Measurements from ENCODE around the gene NFE2L2.

Gene NFE2L2

GRCh38 chr2:177287814-177288213, 23.3 kb upstream of the NFE2L2 start:
- Mint-ChIP-seq H3K4me1 (ENCODE audit: low read depth) (peaks cover 21% of the 10 kb centered on the region), H3K4me3 (no peak overlapping the region), H3K9me3 (no peaks in the 10 kb centered on the region), H3K36me3 (ENCODE audit: low read depth) (peaks cover 7% of the 10 kb centered on the region), H3K27me3 (no peaks in the 10 kb centered on the region), H3K27ac (no peak overlapping the region)
- intact Hi-C loops (cut with micrococcal nuclease), result no loop called here

GRCh38 chr2:177285892-177286715, 21.6 kb upstream of the NFE2L2 start:
- intact Hi-C loops (cut with micrococcal nuclease), result no loop called here
- Mint-ChIP-seq H3K27me3 (no peaks in the 10 kb centered on the region), H3K4me1 (ENCODE audit: low read depth) (peaks cover 38% of the 10 kb centered on the region), H3K4me3 (no peak overlapping the region), H3K36me3 (ENCODE audit: low read depth) (peaks cover 7% of the 10 kb centered on the region), H3K9me3 (no peaks in the 10 kb centered on the region), H3K27ac (no peak overlapping the region)

- Mint-ChIP-seq H3K36me3 (ENCODE audit: low read depth) (peaks cover 7% of the 10 kb centered on the region), H3K4me3 (no peak overlapping the region), H3K27me3 (no peaks in the 10 kb centered on the region), H3K4me1 (ENCODE audit: low read depth) (peaks cover 34% of the 10 kb centered on the region), H3K9me3 (no peaks in the 10 kb centered on the region), H3K27ac (no peak overlapping the region)
- intact Hi-C loops (cut with micrococcal nuclease), result no loop called here
Observed at GRCh38 chr2:177284531-177284930, 20.0 kb upstream of the NFE2L2 start.

- Mint-ChIP-seq H3K27ac (no peak overlapping the region), H3K36me3 (ENCODE audit: low read depth) (peaks cover 7% of the 10 kb centered on the region), H3K27me3 (no peaks in the 10 kb centered on the region), H3K9me3 (no peaks in the 10 kb centered on the region), H3K4me3 (no peak overlapping the region), H3K4me1 (ENCODE audit: low read depth) (peaks cover 34% of the 10 kb centered on the region)
- intact Hi-C loops (cut with micrococcal nuclease), result no loop called here
Observed at GRCh38 chr2:177283906-177284305, 19.4 kb upstream of the NFE2L2 start.

GRCh38 chr2:177282787-177283572, 18.5 kb upstream of the NFE2L2 start:
- Mint-ChIP-seq H3K27ac (peak overlapping the region; percentile 17), H3K27me3 (no peaks in the 10 kb centered on the region), H3K4me3 (no peak overlapping the region), H3K4me1 (ENCODE audit: low read depth) (peaks cover 34% of the 10 kb centered on the region), H3K9me3 (no peaks in the 10 kb centered on the region), H3K36me3 (ENCODE audit: low read depth) (peaks cover 7% of the 10 kb centered on the region)
- intact Hi-C loops (cut with micrococcal nuclease), result no loop called here

GRCh38 chr2:177282181-177282641, 17.7 kb upstream of the NFE2L2 start:
- H3K27me3 Mint-ChIP-seq, result no peaks in the 10 kb centered on the region
- peaks cover 7% of the 10 kb centered on the region for H3K36me3 Mint-ChIP-seq (ENCODE audit: low read depth)
- no peaks in the 10 kb centered on the region for H3K9me3 Mint-ChIP-seq
- H3K4me3 Mint-ChIP-seq, result no peak overlapping the region
- intact Hi-C loops (cut with micrococcal nuclease), result no loop called here
- peaks cover 34% of the 10 kb centered on the region for H3K4me1 Mint-ChIP-seq (ENCODE audit: low read depth)
- H3K27ac Mint-ChIP-seq, result peak overlapping the region; percentile 16

DNA sequence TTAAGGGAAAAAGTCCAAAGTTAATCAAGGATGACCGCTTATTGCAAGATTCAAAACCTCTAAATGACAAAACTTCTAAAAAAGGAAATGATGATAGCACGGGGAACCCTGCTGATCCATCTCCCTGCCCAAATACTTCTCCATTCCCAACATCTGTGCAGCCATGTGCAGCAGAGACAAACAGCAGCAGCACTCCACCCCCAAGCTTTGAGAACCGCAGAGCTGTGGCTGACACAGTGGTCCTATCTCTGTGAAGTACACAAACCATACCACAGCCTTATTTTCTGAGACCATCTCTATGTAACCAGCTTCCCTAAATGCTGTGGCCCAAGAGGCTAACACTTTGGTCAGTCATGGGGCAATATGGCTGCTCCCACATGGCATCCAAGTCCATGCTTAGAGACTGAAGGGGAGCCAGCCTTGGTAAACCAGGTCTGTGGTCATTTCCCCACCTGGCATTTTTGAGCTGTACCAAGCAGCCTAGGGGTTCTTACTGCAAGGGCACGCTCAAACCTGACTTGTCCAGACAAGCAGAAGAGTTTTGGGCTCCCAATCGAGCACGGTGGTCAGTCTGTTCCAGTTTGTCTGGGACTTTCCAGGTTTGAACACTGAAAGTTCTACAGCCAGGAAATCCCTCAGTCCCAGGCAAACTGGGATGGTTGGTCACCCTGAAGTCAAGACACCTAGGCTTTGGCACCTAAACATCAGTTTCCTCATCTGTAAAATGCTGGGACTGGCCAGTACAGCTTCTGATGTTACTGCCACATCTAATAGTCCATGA, 17.1 kb upstream of the NFE2L2 start:
- no peaks in the 10 kb centered on the region for H3K27me3 Mint-ChIP-seq
- peaks cover 7% of the 10 kb centered on the region for H3K36me3 Mint-ChIP-seq (ENCODE audit: low read depth)
- peak overlapping the region; percentile 78 for H3K27ac Mint-ChIP-seq
- H3K9me3 Mint-ChIP-seq, result no peaks in the 10 kb centered on the region
- intact Hi-C loops (cut with micrococcal nuclease), result loop anchor here (2.0 kb wide), 1 partner anchor 19 kb away; no protein-coding TSS in a partner anchor
- peaks cover 34% of the 10 kb centered on the region for H3K4me1 Mint-ChIP-seq (ENCODE audit: low read depth)
- no peak overlapping the region for H3K4me3 Mint-ChIP-seq

GRCh38 chr2:177279847-177280246, 15.3 kb upstream of the NFE2L2 start:
- H3K4me3 Mint-ChIP-seq, result no peak overlapping the region
- H3K27me3 Mint-ChIP-seq, result no peaks in the 10 kb centered on the region
- intact Hi-C loops (cut with micrococcal nuclease), result loop anchor here (2.0 kb wide), 1 partner anchor 17 kb away; no protein-coding TSS in a partner anchor
- H3K9me3 Mint-ChIP-seq, result no peaks in the 10 kb centered on the region
- H3K4me1 Mint-ChIP-seq (ENCODE audit: low read depth), result peaks cover 34% of the 10 kb centered on the region
- peaks cover 2% of the 10 kb centered on the region for H3K36me3 Mint-ChIP-seq (ENCODE audit: low read depth)
- H3K27ac Mint-ChIP-seq, result no peak overlapping the region

GRCh38 chr2:177275743-177276055, 11.2 kb upstream of the NFE2L2 start:
- Mint-ChIP-seq H3K4me3 (no peak overlapping the region), H3K27me3 (no peaks in the 10 kb centered on the region), H3K36me3 (ENCODE audit: low read depth) (no peaks in the 10 kb centered on the region), H3K9me3 (no peaks in the 10 kb centered on the region), H3K27ac (no peak overlapping the region), H3K4me1 (ENCODE audit: low read depth) (peaks cover 8% of the 10 kb centered on the region)
- intact Hi-C loops (cut with micrococcal nuclease), result no loop called here

- H3K4me3 Mint-ChIP-seq, result no peak overlapping the region
- H3K4me1 Mint-ChIP-seq (ENCODE audit: low read depth), result peaks cover 8% of the 10 kb centered on the region
- H3K36me3 Mint-ChIP-seq (ENCODE audit: low read depth), result no peaks in the 10 kb centered on the region
- intact Hi-C loops (cut with micrococcal nuclease), result no loop called here
- H3K9me3 Mint-ChIP-seq, result no peaks in the 10 kb centered on the region
- no peak overlapping the region for H3K27ac Mint-ChIP-seq
- no peaks in the 10 kb centered on the region for H3K27me3 Mint-ChIP-seq
Observed at GRCh38 chr2:177275040-177275742, 10.7 kb upstream of the NFE2L2 start.

- H3K9me3 Mint-ChIP-seq, result no peaks in the 10 kb centered on the region
- H3K36me3 Mint-ChIP-seq (ENCODE audit: low read depth), result no peaks in the 10 kb centered on the region
- no peak overlapping the region for H3K27ac Mint-ChIP-seq
- peaks cover 9% of the 10 kb centered on the region for H3K4me1 Mint-ChIP-seq (ENCODE audit: low read depth)
- intact Hi-C loops (cut with micrococcal nuclease), result no loop called here
- H3K27me3 Mint-ChIP-seq, result no peaks in the 10 kb centered on the region
- H3K4me3 Mint-ChIP-seq, result no peak overlapping the region
Observed at GRCh38 chr2:177273408-177273807, 8.9 kb upstream of the NFE2L2 start.

DNA sequence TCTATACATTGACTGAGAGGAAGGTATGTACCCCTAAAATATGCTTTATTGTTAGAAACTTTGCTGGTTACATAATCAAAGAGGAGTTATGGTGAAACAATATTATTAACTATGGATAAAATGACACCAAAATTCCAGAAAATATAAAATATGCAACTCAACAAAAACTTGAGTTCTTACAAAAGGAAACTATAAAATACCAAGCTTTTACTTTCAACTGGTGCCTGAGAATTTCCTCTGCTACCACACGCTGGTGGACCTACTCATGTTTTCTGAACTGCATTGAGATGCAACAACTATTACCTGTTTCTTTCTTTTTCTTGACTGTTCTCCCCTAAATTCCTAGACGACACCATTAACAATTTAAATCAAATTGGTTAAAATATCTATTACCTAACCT, 8.2 kb upstream of the NFE2L2 start:
- peaks cover 9% of the 10 kb centered on the region for H3K4me1 Mint-ChIP-seq (ENCODE audit: low read depth)
- no peaks in the 10 kb centered on the region for H3K27me3 Mint-ChIP-seq
- H3K9me3 Mint-ChIP-seq, result no peaks in the 10 kb centered on the region
- H3K36me3 Mint-ChIP-seq (ENCODE audit: low read depth), result no peaks in the 10 kb centered on the region
- intact Hi-C loops (cut with micrococcal nuclease), result no loop called here
- H3K4me3 Mint-ChIP-seq, result no peak overlapping the region
- no peak overlapping the region for H3K27ac Mint-ChIP-seq

GRCh38 chr2:177271981-177272666, 7.6 kb upstream of the NFE2L2 start:
- H3K9me3 Mint-ChIP-seq, result no peaks in the 10 kb centered on the region
- intact Hi-C loops (cut with micrococcal nuclease), result no loop called here
- no peak overlapping the region for H3K4me3 Mint-ChIP-seq

More at GRCh38 chr2:177271981-177272666, 7.6 kb upstream of the NFE2L2 start:
- H3K27ac Mint-ChIP-seq, result no peak overlapping the region
- no peaks in the 10 kb centered on the region for H3K36me3 Mint-ChIP-seq (ENCODE audit: low read depth)
- peaks cover 9% of the 10 kb centered on the region for H3K4me1 Mint-ChIP-seq (ENCODE audit: low read depth)
- H3K27me3 Mint-ChIP-seq, result no peaks in the 10 kb centered on the region

Data from dendritic cell treated with granulocyte-macrophage colony-stimulating factor and Interleukin-4, amounts not matched to agents 40 ng/mL and 50 ng/mL, for 4 days (primary cell).